Heart left ventricle (tissue), 16 donors: ENCODE measurements around the gene CMIP. TPM values are rescaled to one million over a fixed set of nuclear protein-coding genes. Genes with fewer than 3 reads are reported as not detected.

Source experiments
- ATAC-seq, 4 donors: fragments of 200-7000 bp; cut with Tn5 transposase; one replicate each; pipeline ENCODE4 v1.9.1; 2020 to 2022; ENCODE audit warnings: moderate library complexity in 4 of 4, mild to moderate bottlenecking in 3 of 4, moderate number of reproducible peaks in 1 of 4
- DNase-seq, 5 donors: peaks; one replicate each; pipeline ENCODE4 v3.0.0-alpha.2; 2020
- H3K27ac ChIP-seq, 12 donors: fragments of 200-600 bp; sonication (generic) in 4 of 12; one replicate each; pipeline versions ENCODE4 v1.5.0 to v1.8.0; 2016 to 2022; ENCODE audit warnings: mild to moderate bottlenecking in 2 of 12
- H3K27me3 ChIP-seq, 9 donors: fragments of 200-600 bp; sonication (generic) in 2 of 9; one replicate each; pipeline versions ENCODE4 v1.5.1 to v1.8.0; 2016 to 2022; ENCODE audit warnings: mild to moderate bottlenecking in 3 of 9
- H3K36me3 ChIP-seq, 9 donors: fragments of 200-600 bp; sonication (generic) in 2 of 9; one replicate each; pipeline versions ENCODE4 v1.5.0 to v1.8.0; 2018 to 2022; ENCODE audit warnings: mild to moderate bottlenecking in 2 of 9
- H3K4me1 ChIP-seq, 12 donors: fragments of 200-600 bp; sonication (generic) in 4 of 12; one replicate each; pipeline versions ENCODE4 v1.5.0 to v1.8.0; 2016 to 2022; ENCODE audit warnings: mild to moderate bottlenecking in 3 of 12
- H3K4me3 ChIP-seq, 12 donors: fragments of 200-600 bp; sonication (generic) in 4 of 12; one replicate each; pipeline versions ENCODE4 v1.5.0 to v1.8.0; 2017 to 2022; ENCODE audit warnings: mild to moderate bottlenecking in 9 of 12, moderate library complexity in 4 of 12
- H3K9me3 ChIP-seq, 12 donors: fragments of 200-600 bp; sonication (generic) in 4 of 12; one replicate each; pipeline versions ENCODE4 v1.5.0 to v1.8.0; 2016 to 2022; ENCODE audit warnings: mild to moderate bottlenecking in 1 of 12
- CTCF ChIP-seq, 12 donors: fragments of 200-600 bp; sonication (generic) in 4 of 12; IDR thresholded peaks; one replicate each; pipeline versions ENCODE4 v1.5.0 to v1.8.0; 2018 to 2022; ENCODE audit warnings: antibody characterized with exemption in 12 of 12, mild to moderate bottlenecking in 5 of 12
- POLR2A ChIP-seq, 2 donors: fragments of 450-650 bp; IDR thresholded peaks; one replicate each; pipeline ENCODE4 v1.6.1; 2017; ENCODE audit warnings: antibody characterized with exemption in 2 of 2, mild to moderate bottlenecking in 2 of 2, moderate library complexity in 2 of 2
- WGBS, 4 donors: extraction: QIAGEN DNeasy Blood & Tissue Kit in 2 of 4; methylation state at CpG; one replicate each; pipeline versions ENCODE4 v1.1.5 to v1.1.7; 2013 to 2018; 5-methylcytosine and 5-hydroxymethylcytosine counted together
- intact Hi-C, 10 donors: fragments of 100-400 bp; cut with DNase I; formaldehyde crosslinking; loops; one replicate each; pipeline versions ENCODE4 v1.11.1 to v1.14.2; 2022
- polyA plus RNA-seq, 2 donors: library from polyadenylated mRNA; stranded (reverse); fragments of 200-250 nt; gene quantifications; one replicate each; pipeline ENCODE4 v1.2.3, GENCODE V29; 2013
- total RNA-seq, 9 donors: library from RNA; depleted of rRNA in 2 of 9; stranded (reverse); fragments of >200 nt in 2 of 9; fragmentation: NEBNext Ultra II Directional in 3 of 9; extraction: Animal tissue kit (Norgen Biotek cat#: 25700) in 3 of 9; gene quantifications; one replicate each; pipeline versions ENCODE4 v1.1.0 to v1.2.4, GENCODE V29; 2016 to 2023
- donor health status: ischemic (EF 13 %, LVEDD 7.1; RV severe dilation, severe dysfunction).
- donor health status: healthy with polysubstance abuse.
- donor health status: DM: no; HTN: yes; CAD: no.
- donor health status: DM: no; HTN: no; CAD: no.
- donor health status: ischemic (EF 25% LVEDD 6.9; RV normal size, moderate dysfunction).
- donor health status: ischemic (EF 25% LVEDD 5.7; RV mildly dilated, moderate dysfunction).
- donor health status: healthy.
- donor health status: DM: yes; HTN: yes; CAD: no.
- donor health status: ischemic (EF 35%, LVEDD 5.7; RV mildly dilated, moderate dysfunction).
- donor health status: nonischemic (EF 11% LVEDD 7.7; RV severe dilation, severe dysfunction).
- donor health status: DM: yes; HTN: yes; CAD: no.
- donor health status: PGD.
- donor health status: ischemic (EF 29% LVEDD 5.4; RV normal size, mild dysfunction).
- donor health status: nonischemic (EF 23%, LVEDD 6.1; RV moderate dilation, normal function).

The CMIP gene
- total and polyA plus RNA-seq, 11 donors: 4.1 to 48.8 (median 10.6) TPM

GRCh38 chr16:81676066-81676882, 231.7 kb downstream of the CMIP start:
- DNase-seq (no peak), ATAC-seq (no peak)
- intact Hi-C loops: no loop called here
- H3K4me3 ChIP-seq: no peak overlapping the region
- no peak overlapping the region for H3K27ac ChIP-seq
- peaks cover 0 to 95% (median 11%) of the 10 kb centered on the region in 9 donors for H3K36me3 ChIP-seq
- H3K4me1 ChIP-seq: peaks cover 0 to 29% (median 10%) of the 10 kb centered on the region in 12 donors
- no peak for TF ChIP-seq POLR2A (IDR thresholded peaks at IDR 0.05)
- no peak for TF ChIP-seq CTCF (IDR thresholded peaks at IDR 0.05)
- no peaks in the 10 kb centered on the region for H3K27me3 ChIP-seq
- 85 to 93% (median 87%) methylated on average over 19 of the region's 19 CpGs for WGBS, 4 donors
- H3K9me3 ChIP-seq: no peaks in the 10 kb centered on the region

- TF ChIP-seq CTCF (IDR thresholded peaks at IDR 0.05) (no peak), POLR2A (IDR thresholded peaks at IDR 0.05) (no peak)
- Histone ChIP-seq H3K27me3 (no peaks in the 10 kb centered on the region), H3K36me3 (peaks cover 0 to 92% (median 6%) of the 10 kb centered on the region in 9 donors), H3K27ac (no peak overlapping the region), H3K9me3 (no peaks in the 10 kb centered on the region), H3K4me3 (no peak overlapping the region), H3K4me1 (peaks cover 0 to 29% (median 10%) of the 10 kb centered on the region in 12 donors)
- DNase-seq: no peak
- ATAC-seq: no peak
- 95 to 96% (median 96%) methylated on average over 15 of the region's 15 CpGs for WGBS, 4 donors
- intact Hi-C loops: no loop called here
Measured at GRCh38 chr16:81676883-81677737, 232.5 kb downstream of the CMIP start.

- DNase-seq (no peak), ATAC-seq (peak in 3 of 4 donors; percentile 11 to 27 (median 14))
- Histone ChIP-seq H3K36me3 (peaks cover 0 to 79% (median 3%) of the 10 kb centered on the region in 9 donors), H3K4me3 (no peak overlapping the region), H3K4me1 (peaks cover 0 to 29% (median 10%) of the 10 kb centered on the region in 12 donors), H3K9me3 (no peaks in the 10 kb centered on the region), H3K27ac (no peak overlapping the region), H3K27me3 (no peaks in the 10 kb centered on the region)
- intact Hi-C loops: no loop called here
- TF ChIP-seq CTCF (IDR thresholded peaks at IDR 0.05) (no peak), POLR2A (IDR thresholded peaks at IDR 0.05) (no peak)
- 65 to 83% (median 72%) methylated on average over 25 to 35 of the region's 35 CpGs for WGBS, 4 donors
Measured at GRCh38 chr16:81678326-81679095, 233.9 kb downstream of the CMIP start.
